H9 (cell line): Measurements from ENCODE around the gene TST. TPM values are rescaled to one million over a fixed set of nuclear protein-coding genes. Genes with fewer than 3 reads are reported as not detected.

Experiments
- DNase-seq: peaks from one replicate; pipeline ENCODE4 v3.0.0-alpha.2; 2017
- H2AFZ ChIP-seq: one replicate; pipeline ENCODE4 v1.6.1; 2013; ENCODE audit warnings: mild to moderate bottlenecking, low read length, control low read depth, moderate library complexity
- H2AK5ac ChIP-seq: 2 replicates; pipeline ENCODE4 v1.6.1; 2013; ENCODE audit warnings: low read length, control low read depth, mixed read lengths; ENCODE audit not compliant: insufficient read length
- H2BK120ac ChIP-seq: one replicate; pipeline ENCODE4 v1.6.1; 2013; ENCODE audit warnings: low read depth, mild to moderate bottlenecking, low read length, control low read depth, inconsistent platforms; ENCODE audit not compliant: poor library complexity, severe bottlenecking
- H2BK12ac ChIP-seq: 2 replicates; pipeline ENCODE4 v1.6.1; 2013; ENCODE audit warnings: low read length, control low read depth, mixed read lengths, low read depth; ENCODE audit not compliant: insufficient read length
- H2BK15ac ChIP-seq: 2 replicates; pipeline ENCODE4 v1.6.1; 2013; ENCODE audit warnings: low read depth, low read length, control low read depth
- H2BK20ac ChIP-seq: one replicate; pipeline ENCODE4 v1.6.1; 2013; ENCODE audit warnings: low read depth, mild to moderate bottlenecking, low read length, control low read depth, inconsistent platforms; ENCODE audit not compliant: poor library complexity, severe bottlenecking
- H2BK5ac ChIP-seq: 2 replicates; pipeline ENCODE4 v1.6.1; 2013; ENCODE audit warnings: low read length, control low read depth, mixed read lengths; ENCODE audit not compliant: insufficient read length
- H3K14ac ChIP-seq: 2 replicates; pipeline ENCODE4 v1.6.1; 2013; ENCODE audit warnings: low read length, control low read depth; ENCODE audit not compliant: insufficient read depth
- H3K18ac ChIP-seq: 2 replicates; pipeline ENCODE4 v1.6.1; 2013; ENCODE audit warnings: low read depth, mild to moderate bottlenecking, mixed read lengths, low read length, control low read depth; ENCODE audit not compliant: insufficient read length
- H3K23ac ChIP-seq: 2 replicates; pipeline ENCODE4 v1.6.1; 2013; ENCODE audit warnings: low read length, control low read depth, mixed read lengths, low read depth; ENCODE audit not compliant: insufficient read length
- H3K23me2 ChIP-seq: 2 replicates; pipeline ENCODE4 v1.6.1; 2013; ENCODE audit warnings: low read depth, mild to moderate bottlenecking, mixed read lengths, low read length, control low read depth; ENCODE audit not compliant: insufficient read length, poor library complexity, severe bottlenecking
- H3K27ac ChIP-seq: 2 replicates; pipeline ENCODE4 v1.5.1; 2013; ENCODE audit warnings: low read length, control low read depth, mixed read lengths, low read depth; ENCODE audit not compliant: insufficient read length
- H3K27me3 ChIP-seq: 2 replicates; pipeline ENCODE4 v1.6.1; 2013; ENCODE audit warnings: low read length, control low read depth, inconsistent platforms; ENCODE audit not compliant: insufficient read depth
- H3K4ac ChIP-seq: 2 replicates; pipeline ENCODE4 v1.6.1; 2013; ENCODE audit warnings: low read depth, mild to moderate bottlenecking, control low read depth, inconsistent platforms, low read length, moderate library complexity
- H3K4me1 ChIP-seq: 2 replicates; pipeline ENCODE4 v1.6.1; 2013; ENCODE audit warnings: low read length, control low read depth, inconsistent platforms; ENCODE audit not compliant: insufficient read depth
- H3K4me2 ChIP-seq: 2 replicates; pipeline ENCODE4 v1.6.1; 2013; ENCODE audit warnings: low read length, control low read depth, mixed read lengths; ENCODE audit not compliant: insufficient read length, insufficient read depth
- H3K56ac ChIP-seq: 2 replicates; pipeline ENCODE4 v1.6.1; 2013; ENCODE audit warnings: low read depth, mild to moderate bottlenecking, mixed read lengths, low read length, control low read depth; ENCODE audit not compliant: insufficient read length
- H3K79me1 ChIP-seq: 2 replicates; pipeline ENCODE4 v1.6.1; 2013; ENCODE audit warnings: low read depth, mild to moderate bottlenecking, moderate library complexity, low read length, control low read depth, inconsistent platforms; ENCODE audit not compliant: insufficient read depth, poor library complexity, severe bottlenecking
- H3K79me2 ChIP-seq: 2 replicates; pipeline ENCODE4 v1.6.1; 2013; ENCODE audit warnings: low read length, control low read depth, inconsistent platforms; ENCODE audit not compliant: insufficient read depth
- H3K9ac ChIP-seq: 2 replicates; pipeline ENCODE4 v1.6.1; 2013; ENCODE audit warnings: low read length, control low read depth, mixed read lengths; ENCODE audit not compliant: insufficient read length; ENCODE audit errors: extremely low read depth
- H3K9me3 ChIP-seq: one replicate; pipeline ENCODE4 v1.6.1; 2013; ENCODE audit warnings: low read depth, low read length, inconsistent platforms; ENCODE audit not compliant: control insufficient read depth
- H3T11ph ChIP-seq: one replicate; pipeline ENCODE4 v1.6.1; 2013; ENCODE audit warnings: mild to moderate bottlenecking, low read length, control low read depth, inconsistent platforms
- H4K20me1 ChIP-seq: one replicate; pipeline ENCODE4 v1.6.1; 2013; ENCODE audit not compliant: control insufficient read depth, insufficient read length, insufficient read depth
- H4K5ac ChIP-seq: 2 replicates; pipeline ENCODE4 v1.6.1; 2013; ENCODE audit warnings: low read depth, mild to moderate bottlenecking, mixed read lengths, low read length, control low read depth; ENCODE audit not compliant: insufficient read length
- H4K8ac ChIP-seq: replicated peaks from 2 replicates; pipeline ENCODE4 v1.6.1; 2013; ENCODE audit warnings: low read length, control low read depth, mixed read lengths, low read depth; ENCODE audit not compliant: insufficient read length
- H4K91ac ChIP-seq: 2 replicates; pipeline ENCODE4 v1.6.1; 2013; ENCODE audit warnings: low read depth, mild to moderate bottlenecking, moderate library complexity, mixed read lengths, low read length, control low read depth; ENCODE audit not compliant: insufficient read length
- H3K27ac Mint-ChIP-seq, 3 experiments: 2 replicates in 2 of 3; 3 replicates in 1 of 3; pipeline ENCODE4 v1.8.0; 2020 to 2021; ENCODE audit warnings: mixed read lengths in 3 of 3, mild to moderate bottlenecking in 1 of 3, moderate library complexity in 1 of 3
- H3K27me3 Mint-ChIP-seq: 2 replicates; pipeline ENCODE4 v1.8.0; 2021; ENCODE audit warnings: low read depth, mild to moderate bottlenecking, moderate library complexity, mixed read lengths
- H3K36me3 Mint-ChIP-seq, 3 experiments: 2 replicates in 2 of 3; 3 replicates in 1 of 3; pipeline ENCODE4 v1.8.0; 2020 to 2021; ENCODE audit warnings: low read depth in 3 of 3, mixed read lengths in 3 of 3; ENCODE audit not compliant: insufficient read depth in 1 of 3
- H3K4me1 Mint-ChIP-seq, 2 experiments: 2 replicates each; pipeline ENCODE4 v1.8.0; 2020; ENCODE audit warnings: mixed read lengths in 2 of 2
- H3K4me3 Mint-ChIP-seq, 2 experiments: 2 replicates in 1 of 2; 3 replicates in 1 of 2; pipeline ENCODE4 v1.8.0; 2020 to 2021; ENCODE audit warnings: mild to moderate bottlenecking in 2 of 2, mixed read lengths in 2 of 2, moderate library complexity in 1 of 2
- H3K9me3 Mint-ChIP-seq, 2 experiments: 2 replicates in 1 of 2; 3 replicates in 1 of 2; pipeline ENCODE4 v1.8.0; 2020; ENCODE audit warnings: mild to moderate bottlenecking in 2 of 2, mixed read lengths in 2 of 2, moderate library complexity in 1 of 2
- WGBS: extraction: QIAGEN DNeasy Blood & Tissue Kit; methylation state at CpG from one replicate; pipeline ENCODE4 v1.1.7; 2013; ENCODE audit warnings: missing lambda C conversion rate, low lambda C conversion rate, mixed read lengths; ENCODE audit not compliant: insufficient read length; ENCODE audit errors: extremely low coverage; 5-methylcytosine and 5-hydroxymethylcytosine counted together
- long read RNA-seq: library from polyadenylated mRNA; unstranded; transcript quantifications from one replicate; pipeline ENCODE4 v2.0.0, GENCODE V29; 2020
- total RNA-seq: library from RNA; stranded (reverse); gene quantifications from 2 replicates; pipeline ENCODE4 v1.2.1, GENCODE V29; 2021
- TF ChIP-seq, protein P1 (sequence below): fragments of 200-600 bp; sonication (generic); conservative IDR thresholded peaks from 3 replicates; pipeline ENCODE4 v1.8.0; 2021; ENCODE audit warnings: antibody characterized with exemption, mild to moderate bottlenecking

The TST gene
- 31.2 and 31.9 TPM in 2 replicates for total RNA-seq
- long read RNA-seq, transcript TST-201 (3 exons, 1,211 nt): major isoform, 10 of 14 reads
- long read RNA-seq, partial matches to known transcripts: 0 of 14 reads
- long read RNA-seq, other reads (novel, unspliced or antisense): 3 of 14 reads

DNA sequence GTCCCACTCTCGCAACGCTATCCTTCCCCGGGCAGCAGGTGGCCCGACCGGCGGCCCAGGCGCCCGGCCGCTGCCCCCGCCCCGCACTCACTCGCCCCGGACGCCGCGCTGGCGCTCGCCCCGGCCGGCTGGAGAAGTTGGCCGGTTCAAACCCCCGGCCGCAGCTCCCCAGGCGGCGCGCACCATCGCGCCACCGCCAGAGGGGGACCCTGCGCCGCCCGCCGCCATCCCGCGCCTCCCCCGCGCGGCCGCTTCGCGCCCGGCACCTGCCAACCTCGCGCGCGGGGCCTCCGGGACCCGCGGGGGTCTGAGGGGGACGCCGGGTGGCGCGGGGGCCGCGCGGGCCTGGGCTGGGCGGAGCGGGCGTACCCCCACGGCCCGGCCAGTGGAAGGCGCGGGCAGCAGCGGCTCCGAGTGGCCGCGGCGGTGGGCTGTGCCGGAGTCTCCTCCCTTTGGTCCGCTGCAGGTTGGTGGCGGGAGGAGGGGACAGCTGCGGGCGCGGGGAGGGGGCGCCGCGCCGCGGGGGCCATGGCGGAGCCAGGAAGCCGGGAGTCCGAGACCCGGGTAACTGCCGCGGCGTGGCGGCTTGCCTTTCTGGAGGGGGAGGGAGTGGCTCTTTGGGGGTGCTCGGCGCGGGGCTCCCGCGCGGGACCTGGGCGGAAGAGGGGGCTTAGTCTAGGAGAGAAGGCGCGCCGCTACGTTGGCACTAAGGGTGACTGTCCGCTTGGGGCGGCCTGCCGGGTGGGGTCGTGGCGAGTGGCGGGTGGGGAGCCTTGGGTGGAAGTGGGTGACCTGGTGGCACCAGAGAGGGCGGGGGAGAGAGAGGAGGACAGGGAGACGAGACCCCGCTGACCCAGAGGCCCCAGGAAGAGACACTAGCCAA, at the start of gene TST, which contains the start of gene MPST:
TST (minus strand) TSS at position 139 of the 883 bp plus-strand sequence. CDS start 715 bp downstream, outside the sequence.
MPST (plus strand) TSS at position 434 of the 883 bp plus-strand sequence; CDS start at position 529, 95 bp downstream.
- peaks cover 6% of the 10 kb centered on the region; the same call in 1 of the 2 replicates for H3K4me1 ChIP-seq
- no peak within 1 kb of the TSS for H3K56ac ChIP-seq
- WGBS: no CpG with 5 or more reads among the region's 107 CpGs
- no peak within 1 kb of the TSS for H2BK20ac ChIP-seq
- H2BK15ac ChIP-seq: no peak within 1 kb of the TSS
- no peak within 1 kb of the TSS for H2BK5ac ChIP-seq
- DNase-seq: peak; percentile 74
- Mint-ChIP-seq H3K9me3 (no peaks in the 10 kb centered on the region), H3K27me3 (no peaks in the 10 kb centered on the region), H3K4me3 (peak within 1 kb of the TSS; percentile 92 to 96), H3K27ac (peak within 1 kb of the TSS in 2 of 3 experiments; percentile 90 to 97; a peak in 5 of 7 replicates), H3K4me1 (peaks cover 23 to 37% of the 10 kb centered on the region in 2 experiments), H3K36me3 (peaks cover 5 to 21% (median 13%) of the 10 kb centered on the region in 3 experiments; a peak in 6 of 7 replicates)
- H2BK120ac ChIP-seq: no peak within 1 kb of the TSS
- H3K79me1 ChIP-seq: no peaks in the 10 kb centered on the region
- H3K23ac ChIP-seq: no peak within 1 kb of the TSS
- no peak within 1 kb of the TSS for H3K27ac ChIP-seq
- H3K27me3 ChIP-seq: no peaks in the 10 kb centered on the region
- H2AK5ac ChIP-seq: no peak within 1 kb of the TSS
- peaks cover 3% of the 10 kb centered on the region for H3K23me2 ChIP-seq
- H3K9me3 ChIP-seq: no peaks in the 10 kb centered on the region
- H3K18ac ChIP-seq: peak within 1 kb of the TSS; percentile 5
- no peak within 1 kb of the TSS for H4K5ac ChIP-seq
- peak within 1 kb of the TSS; percentile 76 for H3K14ac ChIP-seq
- H4K91ac ChIP-seq: no peak within 1 kb of the TSS
- H4K8ac ChIP-seq: no peak within 1 kb of the TSS
- peak within 1 kb of the TSS; percentile 62 for H3K9ac ChIP-seq
- peak within 1 kb of the TSS; percentile 65 for H3K4me2 ChIP-seq
- H3K4ac ChIP-seq: no peak within 1 kb of the TSS
- H3T11ph ChIP-seq: no peak within 1 kb of the TSS
- peaks cover 2% of the 10 kb centered on the region; the same call in 1 of the 2 replicates for H3K79me2 ChIP-seq
- TF ChIP-seq, protein P1, sequence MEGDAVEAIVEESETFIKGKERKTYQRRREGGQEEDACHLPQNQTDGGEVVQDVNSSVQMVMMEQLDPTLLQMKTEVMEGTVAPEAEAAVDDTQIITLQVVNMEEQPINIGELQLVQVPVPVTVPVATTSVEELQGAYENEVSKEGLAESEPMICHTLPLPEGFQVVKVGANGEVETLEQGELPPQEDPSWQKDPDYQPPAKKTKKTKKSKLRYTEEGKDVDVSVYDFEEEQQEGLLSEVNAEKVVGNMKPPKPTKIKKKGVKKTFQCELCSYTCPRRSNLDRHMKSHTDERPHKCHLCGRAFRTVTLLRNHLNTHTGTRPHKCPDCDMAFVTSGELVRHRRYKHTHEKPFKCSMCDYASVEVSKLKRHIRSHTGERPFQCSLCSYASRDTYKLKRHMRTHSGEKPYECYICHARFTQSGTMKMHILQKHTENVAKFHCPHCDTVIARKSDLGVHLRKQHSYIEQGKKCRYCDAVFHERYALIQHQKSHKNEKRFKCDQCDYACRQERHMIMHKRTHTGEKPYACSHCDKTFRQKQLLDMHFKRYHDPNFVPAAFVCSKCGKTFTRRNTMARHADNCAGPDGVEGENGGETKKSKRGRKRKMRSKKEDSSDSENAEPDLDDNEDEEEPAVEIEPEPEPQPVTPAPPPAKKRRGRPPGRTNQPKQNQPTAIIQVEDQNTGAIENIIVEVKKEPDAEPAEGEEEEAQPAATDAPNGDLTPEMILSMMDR: peak; percentile 19; the same call in 2 of the 3 replicates
- H2AFZ ChIP-seq: no peak within 1 kb of the TSS
- H2BK12ac ChIP-seq: no peak within 1 kb of the TSS
- H4K20me1 ChIP-seq: peaks cover 3% of the 10 kb centered on the region
